Central memory CD8-positive, alpha-beta T cell (primary cell): ENCODE measurements around the gene SLC28A2.
"Not testable (repeated sequence)": the region's sequence is repeated elsewhere in the genome, so short reads cannot be mapped to it uniquely, and the experiment has no call there.

ENCODE experiments used
- ATAC-seq: fragments of 150-1000 bp; cut with Tn5 transposase; replicated peaks from 2 replicates; pipeline ENCODE4 v1.10.0; 2022; ENCODE audit warnings: mild to moderate bottlenecking, moderate FRiP score, moderate number of reproducible peaks; ENCODE audit not compliant: poor library complexity, severe bottlenecking; ENCODE audit errors: extremely low read depth
- DNase-seq, 2 donors: peaks; one replicate each; pipeline ENCODE4 v3.0.0; 2021; ENCODE audit warnings: low spot score in 2 of 2
- H3K27ac Mint-ChIP-seq: one replicate; pipeline ENCODE4 v1.8.0; 2022; ENCODE audit warnings: low read depth, mild to moderate bottlenecking, moderate library complexity, mixed read lengths
- H3K27me3 Mint-ChIP-seq: one replicate; pipeline ENCODE4 v1.8.0; 2022; ENCODE audit warnings: mixed read lengths
- H3K36me3 Mint-ChIP-seq: one replicate; pipeline ENCODE4 v1.8.0; 2022; ENCODE audit warnings: mild to moderate bottlenecking, moderate library complexity, mixed read lengths; ENCODE audit not compliant: insufficient read depth
- H3K4me1 Mint-ChIP-seq: one replicate; pipeline ENCODE4 v1.8.0; 2022; ENCODE audit warnings: mixed read lengths
- H3K4me3 Mint-ChIP-seq: one replicate; pipeline ENCODE4 v1.8.0; 2022; ENCODE audit warnings: mild to moderate bottlenecking, moderate library complexity, mixed read lengths
- H3K9me3 Mint-ChIP-seq: one replicate; pipeline ENCODE4 v1.8.0; 2022; ENCODE audit warnings: mixed read lengths

Gene SLC28A2

DNA sequence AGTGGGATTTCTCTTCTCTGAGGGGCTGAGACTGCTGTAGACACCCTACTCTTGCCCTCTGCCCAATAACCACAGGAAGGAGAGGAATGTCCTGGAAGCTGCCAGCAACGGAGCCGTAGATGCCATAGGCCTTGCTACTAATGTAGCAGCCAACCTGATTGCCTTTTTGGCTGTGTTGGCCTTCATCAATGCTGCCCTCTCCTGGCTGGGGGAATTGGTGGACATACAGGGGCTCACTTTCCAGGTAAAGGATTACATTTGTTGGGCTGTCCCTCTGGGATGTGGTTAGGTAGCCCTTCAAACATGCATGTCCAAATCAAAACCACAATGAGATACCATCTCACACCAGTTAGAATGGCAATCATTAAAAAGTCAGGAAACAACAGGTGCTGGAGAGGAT, 16.1 kb downstream of the SLC28A2 start:
- H3K4me3 Mint-ChIP-seq: no peak overlapping the region
- no peaks in the 10 kb centered on the region for H3K27me3 Mint-ChIP-seq
- no peak overlapping the region for H3K27ac Mint-ChIP-seq
- ATAC-seq (no peak), DNase-seq (no peak)
- no peaks in the 10 kb centered on the region for H3K9me3 Mint-ChIP-seq
- H3K36me3 Mint-ChIP-seq: no peaks in the 10 kb centered on the region
- no peaks in the 10 kb centered on the region for H3K4me1 Mint-ChIP-seq

DNA sequence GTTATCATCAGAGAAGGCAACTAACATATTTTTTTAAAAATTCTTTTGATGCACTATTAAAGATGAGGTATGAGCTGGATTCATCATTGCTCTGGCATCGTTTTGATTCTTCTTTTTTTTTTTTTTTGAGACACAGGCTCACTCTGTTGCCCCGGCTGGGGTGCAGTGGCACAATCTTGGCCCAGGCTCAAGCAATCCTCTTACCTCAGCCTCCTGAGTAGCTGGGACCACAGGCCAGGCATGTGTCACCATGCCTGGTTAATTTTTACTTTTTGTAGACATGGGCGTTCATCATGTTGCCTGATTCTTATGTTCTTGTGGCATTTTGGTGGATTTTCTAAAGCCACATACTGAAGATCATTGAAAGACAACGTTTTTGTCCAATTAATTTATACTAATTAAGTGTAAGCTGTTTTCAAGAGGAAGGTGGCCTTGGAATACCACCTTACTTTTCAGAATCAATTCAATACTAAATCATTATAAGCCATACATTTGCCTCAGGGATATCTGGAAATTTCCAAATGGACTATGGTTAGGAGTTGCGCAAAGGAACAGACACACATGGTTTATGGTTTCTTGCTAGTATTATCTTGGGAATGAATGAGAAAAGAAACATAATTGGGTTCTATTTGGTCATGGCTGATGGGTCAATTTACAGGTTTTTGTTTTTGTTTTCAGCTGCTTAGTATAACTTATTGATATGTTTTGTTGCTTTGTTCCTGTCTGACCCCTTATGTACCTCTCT, 22.8 kb downstream of the SLC28A2 start:
- Mint-ChIP-seq H3K36me3 (peaks cover 5% of the 10 kb centered on the region), H3K27me3 (no peaks in the 10 kb centered on the region), H3K4me1 (peaks cover 11% of the 10 kb centered on the region), H3K27ac (no peak overlapping the region), H3K4me3 (no peak overlapping the region), H3K9me3 (no peaks in the 10 kb centered on the region)
- ATAC-seq (no peak), DNase-seq (no peak)

DNA sequence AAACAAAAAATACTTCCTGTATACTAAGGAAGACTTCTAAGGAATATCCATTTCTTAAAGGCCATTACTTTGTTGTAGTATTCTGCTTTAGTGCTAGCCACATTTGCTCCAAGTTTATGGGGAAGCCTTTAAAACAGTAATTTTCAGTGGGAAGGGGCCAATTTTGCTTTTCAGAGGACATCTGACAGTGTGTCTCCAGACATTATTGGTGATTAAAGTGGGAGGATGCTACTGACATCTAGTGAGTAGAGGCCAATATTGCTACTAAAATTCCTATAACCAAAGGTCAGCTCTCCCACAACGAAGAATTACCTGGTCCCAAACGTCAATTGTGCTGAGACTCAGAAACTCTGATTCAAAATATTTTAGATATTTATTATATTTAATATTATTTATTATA, 24.8 kb downstream of the SLC28A2 start:
- Mint-ChIP-seq H3K27me3 (no peaks in the 10 kb centered on the region), H3K4me1 (peaks cover 11% of the 10 kb centered on the region), H3K36me3 (peaks cover 5% of the 10 kb centered on the region), H3K4me3 (no peak overlapping the region), H3K27ac (no peak overlapping the region), H3K9me3 (no peaks in the 10 kb centered on the region)
- ATAC-seq (no peak), DNase-seq (no peak)

DNA sequence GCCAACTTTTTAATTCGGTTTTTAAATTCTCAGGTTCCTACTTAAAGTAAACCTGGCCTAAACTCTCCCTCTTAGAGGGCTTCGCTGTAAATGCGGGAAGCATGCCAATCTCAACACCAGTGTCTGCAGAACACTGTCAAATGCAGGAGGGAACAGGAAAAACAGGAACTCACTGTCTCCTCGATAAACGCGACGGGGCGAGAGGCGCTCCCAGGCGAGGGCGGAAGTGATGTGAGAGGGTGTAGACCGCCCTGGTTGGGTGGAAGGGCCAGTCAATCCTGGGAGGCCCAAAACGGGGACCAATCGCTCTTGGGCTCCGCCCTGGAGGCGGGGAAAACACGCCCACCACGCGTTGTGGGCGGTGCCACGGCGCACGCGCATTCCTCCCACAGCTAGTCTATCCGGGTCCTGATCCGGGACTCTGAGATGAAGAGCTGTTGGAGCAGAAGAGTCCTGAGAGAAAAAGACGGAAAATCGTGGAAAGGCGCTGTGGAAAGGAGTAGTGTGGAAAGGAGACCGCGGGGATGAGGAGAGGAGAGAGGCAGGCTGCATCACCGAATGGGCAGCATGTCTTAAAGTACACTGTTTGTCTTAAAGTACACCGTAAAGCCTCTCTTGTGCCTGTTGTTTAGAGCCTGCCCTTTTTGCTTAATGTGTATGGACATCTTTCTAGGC, 27.1 kb downstream of the SLC28A2 start:
- peak; percentile 97 to 99 for DNase-seq
- Mint-ChIP-seq H3K4me3 (peak overlapping the region; percentile 78), H3K27ac (peak overlapping the region; percentile 83), H3K36me3 (peaks cover 5% of the 10 kb centered on the region), H3K27me3 (peaks cover 3% of the 10 kb centered on the region), H3K4me1 (peaks cover 11% of the 10 kb centered on the region), H3K9me3 (no peaks in the 10 kb centered on the region)
- ATAC-seq: peak; percentile 100

DNA sequence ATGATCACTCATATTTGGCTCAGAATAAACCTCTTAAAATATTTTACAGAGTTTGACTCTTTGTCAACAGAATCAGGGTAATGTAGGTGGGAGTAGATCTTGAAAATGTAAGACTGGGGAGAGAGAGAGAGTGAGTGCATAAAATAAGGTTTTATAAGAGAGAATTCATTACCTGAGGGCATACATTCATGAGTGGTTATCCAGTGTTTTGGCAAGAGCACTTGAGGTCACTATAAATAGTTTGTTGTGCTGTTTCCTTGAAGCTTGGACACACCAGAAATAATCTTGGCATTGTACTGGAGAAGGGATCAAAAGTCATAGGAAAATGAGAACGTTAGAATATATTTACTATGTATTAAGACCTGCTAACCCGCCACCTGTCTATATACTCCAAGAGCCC, 33.4 kb downstream of the SLC28A2 start:
- no peak for DNase-seq
- no peak overlapping the region for H3K27ac Mint-ChIP-seq
- H3K4me1 Mint-ChIP-seq: no peaks in the 10 kb centered on the region
- no peaks in the 10 kb centered on the region for H3K36me3 Mint-ChIP-seq
- H3K4me3 Mint-ChIP-seq: no peak overlapping the region
- no peaks in the 10 kb centered on the region for H3K9me3 Mint-ChIP-seq
- no peak for ATAC-seq
- H3K27me3 Mint-ChIP-seq: peaks cover 19% of the 10 kb centered on the region

DNA sequence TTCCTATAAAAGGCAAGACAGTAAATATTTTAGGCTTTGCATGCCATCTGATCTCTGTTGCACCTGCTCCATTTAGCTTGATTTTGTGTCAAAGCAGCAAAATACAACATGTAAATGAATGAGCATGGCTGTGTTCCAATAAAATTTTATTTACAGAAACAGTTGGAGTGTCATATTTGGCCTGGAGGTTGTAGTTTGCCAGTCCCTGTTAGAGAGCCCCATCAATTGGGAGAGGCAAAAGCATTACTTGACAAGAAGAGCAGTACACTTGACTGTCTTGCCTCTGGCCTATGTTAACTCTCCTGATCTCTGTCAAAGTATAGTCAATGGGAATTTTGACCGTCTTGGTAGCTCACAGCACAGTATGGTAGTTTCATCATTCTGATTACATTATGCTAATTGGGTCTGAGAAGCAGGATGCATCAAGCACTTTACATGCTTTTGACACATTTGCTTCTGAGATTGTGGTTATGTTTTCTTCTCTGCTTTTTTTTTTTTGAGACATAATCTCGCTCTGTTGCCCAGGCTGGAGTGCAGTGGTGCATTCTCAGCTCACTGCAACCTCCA, 35.4 kb downstream of the SLC28A2 start:
- Mint-ChIP-seq H3K36me3 (no peaks in the 10 kb centered on the region), H3K27me3 (peaks cover 19% of the 10 kb centered on the region), H3K4me3 (no peak overlapping the region), H3K4me1 (no peaks in the 10 kb centered on the region), H3K9me3 (no peaks in the 10 kb centered on the region), H3K27ac (no peak overlapping the region)
- no peak for DNase-seq
- ATAC-seq: no peak

DNA sequence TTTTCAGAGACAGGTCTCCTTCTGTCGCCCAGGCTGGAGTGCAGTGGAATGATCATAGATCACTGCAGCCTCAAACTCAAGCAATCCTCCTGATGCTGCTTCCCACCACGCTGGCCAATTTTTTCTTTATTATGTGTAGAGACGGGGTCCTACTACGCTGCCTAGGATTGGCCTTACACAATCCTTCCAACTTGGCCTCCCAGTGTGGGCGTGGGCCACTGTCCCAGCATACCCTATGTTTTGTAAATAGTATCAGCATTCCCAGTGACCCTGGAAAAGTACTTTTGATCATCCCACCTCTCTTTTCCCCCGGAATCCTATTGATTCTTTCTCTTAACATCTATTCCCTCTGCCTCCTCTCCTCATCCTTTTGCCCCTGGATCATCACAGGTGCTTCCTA, 36.9 kb downstream of the SLC28A2 start:
- Mint-ChIP-seq H3K4me1 (no peaks in the 10 kb centered on the region), H3K4me3 (no peak overlapping the region), H3K36me3 (no peaks in the 10 kb centered on the region), H3K27me3 (peaks cover 18% of the 10 kb centered on the region), H3K9me3 (no peaks in the 10 kb centered on the region), H3K27ac (no peak overlapping the region)
- ATAC-seq (no peak), DNase-seq (no peak)

DNA sequence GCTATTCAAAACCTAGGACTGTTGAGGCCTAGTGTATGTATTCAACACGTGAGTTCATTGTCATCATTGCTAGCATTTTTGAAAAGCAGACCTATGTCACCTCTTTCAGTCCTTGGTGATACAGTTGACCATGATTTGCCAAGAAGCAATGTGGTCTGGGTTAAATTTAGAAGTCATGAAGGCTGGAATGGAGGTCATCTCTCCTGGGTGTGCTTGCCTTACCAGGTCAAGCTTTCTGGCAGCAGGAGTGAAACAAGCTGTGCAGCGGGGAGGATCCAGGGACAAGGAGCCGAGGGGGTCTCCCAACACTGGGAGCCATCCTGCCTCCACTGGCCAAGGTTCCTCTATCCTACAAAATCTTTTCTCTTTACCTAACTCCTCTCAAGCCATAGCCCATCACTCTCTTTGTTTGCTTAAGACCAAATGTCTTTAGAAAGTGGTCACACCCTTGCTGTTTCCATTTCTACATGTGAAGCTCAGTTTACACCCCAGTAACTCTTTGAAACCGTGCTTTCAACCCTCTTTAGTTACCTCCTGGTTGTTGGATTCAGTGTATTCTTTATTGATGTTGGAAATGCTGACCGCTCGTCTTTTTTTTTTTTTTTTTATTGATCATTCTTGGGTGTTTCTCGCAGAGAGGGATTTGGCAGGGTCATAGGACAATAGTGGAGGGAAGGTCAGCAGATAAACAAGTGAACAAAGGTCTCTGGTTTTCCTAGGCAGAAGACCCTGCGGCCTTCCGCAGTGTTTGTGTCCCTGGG, 40.0 kb downstream of the SLC28A2 start:
- H3K9me3 Mint-ChIP-seq: peaks cover 5% of the 10 kb centered on the region
- peaks cover 29% of the 10 kb centered on the region for H3K27me3 Mint-ChIP-seq
- no peak overlapping the region for H3K4me3 Mint-ChIP-seq
- H3K27ac Mint-ChIP-seq: no peak overlapping the region
- no peak for ATAC-seq
- no peaks in the 10 kb centered on the region for H3K4me1 Mint-ChIP-seq
- DNase-seq: no peak
- peaks cover 2% of the 10 kb centered on the region for H3K36me3 Mint-ChIP-seq

DNA sequence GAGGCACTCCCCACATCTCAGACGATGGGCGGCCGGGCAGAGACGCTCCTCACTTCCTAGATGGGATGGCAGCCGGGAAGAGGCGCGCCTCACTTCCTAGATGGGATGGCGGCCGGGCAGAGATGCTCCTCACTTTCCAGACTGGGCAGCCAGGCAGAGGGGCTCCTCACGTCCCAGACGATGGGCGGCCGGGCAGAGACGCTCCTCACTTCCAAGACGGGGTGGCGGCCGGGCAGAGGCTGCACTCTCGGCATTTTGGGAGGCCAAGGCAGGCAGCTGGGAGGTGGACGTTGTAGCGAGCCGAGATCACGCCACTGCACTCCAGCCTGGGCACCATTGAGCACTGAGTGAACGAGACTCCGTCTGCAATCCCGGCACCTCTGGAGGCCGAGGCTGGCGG, 41.3 kb downstream of the SLC28A2 start:
- DNase-seq, H3K36me3 Mint-ChIP-seq, H3K9me3 Mint-ChIP-seq, H3K4me3 Mint-ChIP-seq, H3K27ac Mint-ChIP-seq, ATAC-seq, H3K4me1 Mint-ChIP-seq: not testable (repeated sequence)
- peaks cover 34% of the 10 kb centered on the region for H3K27me3 Mint-ChIP-seq

DNA sequence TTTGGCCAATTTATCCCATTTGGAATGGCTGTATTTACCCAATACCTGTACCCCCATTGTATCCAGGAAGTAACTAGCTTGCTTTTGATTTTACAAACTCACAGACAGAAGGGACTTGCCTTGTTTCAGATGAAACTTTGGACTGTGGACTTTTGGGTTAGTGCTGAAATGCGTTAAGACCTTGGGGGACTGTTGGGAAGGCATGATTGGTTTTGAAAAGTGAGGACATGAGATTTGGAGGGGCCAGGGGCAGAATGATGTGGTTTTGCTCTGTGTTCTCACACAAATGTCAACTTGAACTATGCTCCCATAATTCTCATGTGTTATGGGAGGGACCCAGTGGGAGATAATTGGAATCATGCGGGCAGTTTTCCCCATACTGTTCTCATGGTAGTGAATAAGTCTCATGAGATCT, 46.9 kb downstream of the SLC28A2 start:
- ATAC-seq, DNase-seq, H3K36me3 Mint-ChIP-seq, H3K27ac Mint-ChIP-seq, H3K4me1 Mint-ChIP-seq, H3K4me3 Mint-ChIP-seq, H3K9me3 Mint-ChIP-seq: not testable (repeated sequence)
- peaks cover 42% of the 10 kb centered on the region for H3K27me3 Mint-ChIP-seq

DNA sequence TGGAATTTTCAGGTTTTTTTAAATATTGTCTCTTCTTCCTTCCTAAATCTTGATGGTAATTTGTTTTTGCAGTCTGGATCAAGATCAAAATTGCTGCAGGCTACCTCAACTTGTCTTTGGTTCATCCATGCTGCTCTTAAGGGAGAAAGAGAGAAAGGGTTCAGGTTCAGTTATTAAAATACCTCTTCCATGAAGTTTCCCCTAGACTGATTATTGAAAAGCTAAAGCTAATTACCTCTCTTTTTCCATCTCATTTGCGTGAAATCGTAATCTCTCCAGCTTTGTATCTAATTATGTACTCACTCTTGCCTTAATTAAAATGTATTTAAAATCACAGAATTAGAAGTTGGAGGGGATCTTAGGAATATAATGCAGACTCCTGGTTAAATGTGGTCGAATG, 52.7 kb downstream of the SLC28A2 start:
- Mint-ChIP-seq H3K4me3 (no peak overlapping the region), H3K36me3 (no peaks in the 10 kb centered on the region), H3K27me3 (peaks cover 42% of the 10 kb centered on the region), H3K4me1 (peaks cover 11% of the 10 kb centered on the region), H3K9me3 (no peaks in the 10 kb centered on the region), H3K27ac (no peak overlapping the region)
- ATAC-seq (no peak), DNase-seq (no peak)

DNA sequence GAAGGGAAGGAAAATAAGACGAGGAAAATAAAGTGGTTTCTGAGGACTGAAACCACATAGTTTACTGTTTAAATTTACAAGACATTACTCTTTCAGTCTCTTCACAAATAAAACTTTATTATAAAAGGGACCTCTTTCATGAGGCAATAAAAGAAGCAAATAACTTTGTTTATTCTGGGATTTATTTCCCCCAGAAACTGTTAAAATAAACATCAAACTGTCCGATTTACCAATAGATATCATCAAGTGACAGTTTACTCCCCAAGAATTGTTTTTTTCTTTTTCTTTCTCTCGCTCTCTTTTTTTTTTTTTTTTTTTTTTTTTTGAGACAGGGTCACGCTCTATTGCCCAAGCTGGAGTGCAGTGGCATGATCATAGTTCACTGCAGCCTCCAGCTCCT, 54.1 kb downstream of the SLC28A2 start:
- peaks cover 11% of the 10 kb centered on the region for H3K4me1 Mint-ChIP-seq
- no peaks in the 10 kb centered on the region for H3K36me3 Mint-ChIP-seq
- H3K27ac Mint-ChIP-seq: no peak overlapping the region
- no peak for DNase-seq
- no peak for ATAC-seq
- H3K4me3 Mint-ChIP-seq: no peak overlapping the region
- peaks cover 54% of the 10 kb centered on the region for H3K27me3 Mint-ChIP-seq
- H3K9me3 Mint-ChIP-seq: no peaks in the 10 kb centered on the region
